Stimulated activated CD8-positive, alpha-beta memory T cell treated with anti-CD3 and anti-CD28 coated beads, Interleukin-2, amount 100 ng/mL, for 1 hour (primary cell): ENCODE data around the gene PPM1M.

ENCODE experiments used
- DNase-seq, 2 donors: peaks; one replicate each; pipeline ENCODE4 v3.0.0-alpha.2; 2020; ENCODE audit warnings: low read depth in 2 of 2

PPM1M gene

GRCh38 chr3:52230889-52231499, 14.6 kb upstream of the PPM1M start:
- DNase-seq = no peak

- peak; percentile 76 to 82 for DNase-seq
Observed at GRCh38 chr3:52231502-52232278, 13.9 kb upstream of the PPM1M start.

- DNase-seq = no peak
Observed at GRCh38 chr3:52232279-52233107, 13.1 kb upstream of the PPM1M start.

- DNase-seq = no peak
Observed at GRCh38 chr3:52233108-52233591, 12.4 kb upstream of the PPM1M start.

GRCh38 chr3:52233968-52234367, 11.6 kb upstream of the PPM1M start:
- no peak for DNase-seq

GRCh38 chr3:52234516-52235447, 10.8 kb upstream of the PPM1M start:
- DNase-seq = no peak

GRCh38 chr3:52236424-52236886, 9.1 kb upstream of the PPM1M start:
- no peak for DNase-seq

GRCh38 chr3:52237006-52237656, 8.4 kb upstream of the PPM1M start:
- DNase-seq = no peak

- no peak for DNase-seq
Observed at GRCh38 chr3:52237657-52238172, 7.8 kb upstream of the PPM1M start.

GRCh38 chr3:52238193-52238760, 7.3 kb upstream of the PPM1M start:
- no peak for DNase-seq

- peak; percentile 68 to 72 for DNase-seq
Observed at GRCh38 chr3:52238761-52239701, 6.5 kb upstream of the PPM1M start, which contains the start of gene TWF2. Gene TWF2 (minus strand): TSS chr3:52239158. CDS start chr3:52239016, 142 bp downstream.

- DNase-seq = no peak
Observed at GRCh38 chr3:52240059-52240885, 5.3 kb upstream of the PPM1M start.

- DNase-seq = no peak
Observed at GRCh38 chr3:52240886-52241370, 4.6 kb upstream of the PPM1M start.

- no peak for DNase-seq
Observed at GRCh38 chr3:52242039-52242438, 3.5 kb upstream of the PPM1M start.

- no peak for DNase-seq
Observed at GRCh38 chr3:52243791-52244628, 1.5 kb upstream of the PPM1M start.

- no peak for DNase-seq
Observed at GRCh38 chr3:52246264-52246620, 683 bp downstream of the PPM1M start.
